Mesenteric fat pad (tissue), 1 donor: ENCODE measurements around the gene C14orf119. TPM values are rescaled to one million over a fixed set of nuclear protein-coding genes. Genes with fewer than 3 reads are reported as not detected.
A peak's percentile ranks its signal among the peaks of the same experiment; 100 is the strongest.
"Not testable (repeated sequence)": the region's sequence is repeated elsewhere in the genome, so short reads cannot be mapped to it uniquely, and the experiment has no call there.

Experiments used
- DNase-seq: peaks from one replicate; pipeline ENCODE4 v3.0.0-alpha.2; 2020; ENCODE audit warnings: low spot score
- total RNA-seq: library from RNA; stranded (reverse); fragmentation: NEBNext Ultra II Directional; extraction: Animal tissue kit (Norgen Biotek cat#: 25700); gene quantifications from one replicate; pipeline ENCODE4 v1.2.1, GENCODE V29; 2021
- donor health status: DM: yes; HTN: yes; CAD: no.

Gene C14orf119
- total RNA-seq, 1 donor from 2014 or later, result 50.5 TPM

DNA sequence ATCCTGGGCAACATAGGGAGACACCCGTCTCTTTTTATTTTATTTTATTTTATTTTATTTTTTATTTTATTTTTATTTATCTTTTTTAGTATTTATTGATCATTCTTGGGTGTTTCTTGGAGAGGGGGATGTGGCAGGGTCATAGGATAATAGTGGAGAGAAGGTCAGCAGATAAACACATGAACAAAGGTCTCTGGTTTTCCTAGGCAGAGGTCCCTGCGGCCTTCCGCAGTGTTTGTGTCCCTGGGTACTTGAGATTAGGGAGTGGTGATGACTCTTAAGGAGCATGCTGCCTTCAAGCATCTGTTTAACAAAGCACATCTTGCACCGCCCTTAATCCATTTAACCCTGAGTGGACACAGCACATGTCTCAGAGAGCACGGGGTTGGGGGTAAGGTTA, 12.3 kb downstream of the C14orf119 start:
- DNase-seq, result not testable (repeated sequence)

GRCh38 chr14:23108169-23108568, 12.9 kb downstream of the C14orf119 start:
- peak; percentile 60 for DNase-seq

- DNase-seq, result no peak
Measured at GRCh38 chr14:23109769-23110168, 14.5 kb downstream of the C14orf119 start.

DNA sequence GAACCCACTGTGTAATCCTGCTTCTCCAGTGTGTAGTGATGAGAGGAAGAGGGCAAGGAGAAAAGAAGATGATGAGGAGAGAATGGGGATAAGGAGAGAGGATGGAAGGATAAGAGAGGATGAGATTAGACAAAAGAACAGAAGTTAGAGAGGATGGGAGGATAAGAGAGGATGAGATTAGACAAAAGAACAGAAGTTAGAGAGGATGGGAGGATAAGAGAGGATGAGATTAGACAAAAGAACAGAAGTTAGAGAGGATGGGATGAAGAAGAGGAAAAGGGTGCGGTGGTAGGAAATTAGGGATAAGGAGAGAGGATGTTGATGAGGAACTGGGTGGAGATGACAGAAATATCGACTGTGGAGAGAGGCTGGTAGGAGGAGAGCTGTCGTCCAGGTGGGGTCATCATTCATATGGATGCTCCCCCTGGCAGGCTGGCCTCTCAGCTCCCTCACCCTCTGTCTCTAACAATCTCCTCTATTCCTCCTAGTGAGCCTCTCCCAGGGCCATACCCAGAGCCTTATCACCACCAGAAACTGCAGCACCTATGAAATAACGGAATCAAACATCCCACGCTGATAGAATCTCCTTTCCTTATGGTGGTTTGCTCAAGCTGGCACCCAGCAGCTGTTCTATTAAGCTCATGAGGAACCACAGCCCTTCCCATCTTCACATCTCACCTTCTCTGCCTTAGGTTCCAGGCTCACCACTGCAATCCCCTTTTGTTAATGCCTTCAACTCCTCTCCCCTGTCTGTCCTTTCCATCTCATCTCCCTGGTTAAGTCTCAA, 15.5 kb downstream of the C14orf119 start:
- DNase-seq, result peak; percentile 47

DNA sequence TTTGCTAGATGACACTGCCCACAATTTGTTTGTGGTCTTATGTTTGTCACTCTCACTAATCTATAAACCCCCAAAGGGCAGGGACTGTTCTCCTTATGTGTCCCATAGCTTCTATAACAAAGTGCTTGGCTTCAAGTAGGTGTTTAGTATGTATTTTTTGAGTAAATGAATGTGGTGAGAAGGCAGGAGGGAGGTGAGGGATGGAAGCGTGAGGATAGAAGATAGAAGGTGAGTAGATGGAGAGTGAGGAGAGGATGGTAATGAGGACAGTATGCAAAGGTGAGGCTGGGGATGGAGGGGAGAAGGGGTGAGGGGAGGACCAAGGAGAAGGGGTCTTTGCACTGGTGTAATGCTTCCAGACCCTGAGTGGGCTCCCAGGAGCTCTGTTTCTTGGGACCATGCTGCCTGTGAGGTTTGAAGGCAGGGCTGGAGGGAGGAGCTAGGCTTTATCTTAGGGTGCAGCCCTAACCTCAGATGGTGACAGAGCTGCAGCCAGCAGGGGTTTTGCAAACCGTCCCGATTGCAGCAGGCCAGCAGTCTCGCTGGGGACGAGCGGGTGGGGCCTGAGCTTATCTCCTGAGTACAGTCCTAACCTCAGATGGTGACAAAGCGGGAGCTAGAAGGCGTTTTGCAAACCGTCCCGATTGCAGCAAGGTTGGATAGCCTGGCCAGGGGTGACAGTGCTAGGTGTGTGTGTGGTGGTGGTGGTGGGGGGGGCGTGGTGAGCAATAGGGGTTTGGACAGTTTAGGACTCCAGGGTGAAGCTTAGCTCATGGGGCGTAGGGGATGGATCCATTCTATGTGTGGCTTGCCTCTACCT, 17.3 kb downstream of the C14orf119 start:
- DNase-seq, result peak; percentile 90

DNA sequence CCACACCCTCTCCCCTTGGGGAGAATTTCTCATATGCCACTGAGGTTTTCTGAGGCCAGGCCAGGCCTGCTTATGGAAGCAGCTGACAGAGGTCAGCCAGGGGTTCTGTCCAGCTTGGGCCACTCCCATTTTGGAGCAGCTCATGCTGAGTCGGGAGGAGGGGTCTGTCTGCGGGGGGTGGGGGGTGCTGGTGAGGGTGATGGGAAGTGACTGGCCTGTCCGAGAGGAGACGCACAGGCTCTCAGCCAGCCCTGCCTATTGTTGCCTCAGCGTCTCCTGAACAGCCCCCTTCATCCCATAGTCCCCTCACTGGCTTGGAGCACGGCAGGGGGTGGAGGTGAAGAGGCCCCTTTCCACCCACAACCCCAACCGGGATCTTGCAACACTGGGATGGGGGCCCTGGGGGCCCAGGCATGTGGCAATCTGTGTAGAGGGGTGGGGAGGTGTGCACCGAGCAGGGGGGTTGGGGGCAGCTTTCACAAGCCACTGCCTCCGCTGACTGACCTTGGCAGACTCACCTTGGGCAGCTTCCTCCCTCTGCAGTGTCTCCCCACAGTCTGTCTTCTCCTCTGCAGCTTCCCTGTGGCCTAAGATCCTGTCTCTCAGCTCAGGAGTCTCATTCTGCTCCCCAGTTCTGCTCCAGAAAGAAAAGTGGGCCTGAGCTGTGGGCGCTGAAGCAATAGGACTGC, 18.3 kb downstream of the C14orf119 start:
- peak; percentile 78 for DNase-seq

DNA sequence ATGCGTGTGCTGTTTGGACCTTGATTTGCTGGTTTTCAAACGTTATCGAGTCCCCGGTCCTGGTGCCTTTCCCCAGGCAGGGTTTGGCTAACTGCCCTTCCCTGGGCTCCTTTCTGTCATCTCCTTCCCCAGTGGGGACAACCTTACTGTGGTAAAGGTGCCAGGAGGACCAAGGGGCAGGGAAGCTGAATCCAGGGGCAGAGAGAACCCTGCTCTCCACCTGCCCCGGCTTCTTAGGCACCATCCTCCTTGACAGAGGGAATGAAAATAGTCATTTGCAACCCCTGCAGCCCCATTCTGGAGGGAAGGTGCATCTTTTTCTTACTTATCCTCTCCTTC, 18.8 kb downstream of the C14orf119 start:
- peak; percentile 68 for DNase-seq

DNA sequence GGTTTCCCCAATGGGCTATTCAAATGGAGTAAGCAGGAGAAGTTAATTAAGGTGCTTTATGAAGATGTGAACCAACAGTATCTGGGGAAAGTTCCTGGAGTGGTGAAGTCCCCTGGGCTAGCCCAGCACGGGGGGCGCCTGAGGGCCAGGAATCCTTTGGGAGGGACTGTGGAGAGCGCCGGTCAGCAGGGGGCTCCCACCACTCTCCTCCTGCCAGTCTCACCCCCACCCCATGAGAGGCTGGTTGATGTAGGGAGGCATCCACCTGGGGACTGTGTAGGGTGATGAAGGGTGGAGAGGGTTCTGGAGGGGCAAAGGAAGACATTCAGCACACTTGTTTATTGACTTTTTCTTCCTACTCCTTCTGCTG, 19.3 kb downstream of the C14orf119 start:
- DNase-seq, result peak; percentile 68

DNA sequence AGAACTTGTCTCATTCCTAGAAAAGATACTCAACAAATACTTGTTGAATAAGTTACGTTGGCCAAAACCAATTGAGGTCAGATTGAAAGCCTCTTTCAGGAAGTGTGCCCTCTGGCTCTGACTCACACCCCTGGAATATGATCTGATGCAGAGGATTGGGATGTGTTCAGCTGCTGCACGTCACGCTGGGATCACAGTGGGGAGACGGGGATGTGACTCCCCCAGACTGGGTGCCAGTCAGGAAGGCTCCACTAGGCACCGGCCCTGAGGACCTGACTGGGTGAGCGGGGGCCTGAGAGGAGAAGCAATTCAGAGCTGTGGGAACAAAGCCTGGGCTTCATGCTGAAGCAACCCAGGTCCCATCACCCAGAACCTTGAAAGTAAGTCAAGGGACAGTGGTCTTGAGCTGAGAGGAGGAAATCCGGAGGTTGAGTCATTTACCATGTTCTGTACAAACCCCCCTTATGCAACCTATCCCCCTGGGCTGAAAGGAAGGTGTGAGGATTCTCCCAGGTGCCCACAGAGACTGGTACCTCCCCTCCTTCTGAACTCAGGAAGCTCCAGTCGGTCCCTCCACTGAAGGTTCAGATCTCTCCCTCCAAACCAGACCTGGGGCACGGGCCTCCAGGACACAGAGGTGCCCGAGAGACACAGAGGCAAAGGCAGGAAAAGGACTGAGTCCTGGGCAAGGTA, 19.9 kb downstream of the C14orf119 start:
- peak; percentile 82 for DNase-seq

- peak; percentile 30 for DNase-seq
Measured at GRCh38 chr14:23115918-23116317, 20.6 kb downstream of the C14orf119 start.

- peak; percentile 79 for DNase-seq
Measured at GRCh38 chr14:23117371-23118020, 22.2 kb downstream of the C14orf119 start.

- no peak for DNase-seq
Measured at GRCh38 chr14:23118506-23119362, 23.4 kb downstream of the C14orf119 start, which contains the start of gene CEBPE. CEBPE (minus strand) TSS chr14:23119255; CDS start chr14:23119091, 164 bp downstream.

- peak; percentile 84 for DNase-seq
Measured at GRCh38 chr14:23119363-23120327, 24.3 kb downstream of the C14orf119 start.

DNA sequence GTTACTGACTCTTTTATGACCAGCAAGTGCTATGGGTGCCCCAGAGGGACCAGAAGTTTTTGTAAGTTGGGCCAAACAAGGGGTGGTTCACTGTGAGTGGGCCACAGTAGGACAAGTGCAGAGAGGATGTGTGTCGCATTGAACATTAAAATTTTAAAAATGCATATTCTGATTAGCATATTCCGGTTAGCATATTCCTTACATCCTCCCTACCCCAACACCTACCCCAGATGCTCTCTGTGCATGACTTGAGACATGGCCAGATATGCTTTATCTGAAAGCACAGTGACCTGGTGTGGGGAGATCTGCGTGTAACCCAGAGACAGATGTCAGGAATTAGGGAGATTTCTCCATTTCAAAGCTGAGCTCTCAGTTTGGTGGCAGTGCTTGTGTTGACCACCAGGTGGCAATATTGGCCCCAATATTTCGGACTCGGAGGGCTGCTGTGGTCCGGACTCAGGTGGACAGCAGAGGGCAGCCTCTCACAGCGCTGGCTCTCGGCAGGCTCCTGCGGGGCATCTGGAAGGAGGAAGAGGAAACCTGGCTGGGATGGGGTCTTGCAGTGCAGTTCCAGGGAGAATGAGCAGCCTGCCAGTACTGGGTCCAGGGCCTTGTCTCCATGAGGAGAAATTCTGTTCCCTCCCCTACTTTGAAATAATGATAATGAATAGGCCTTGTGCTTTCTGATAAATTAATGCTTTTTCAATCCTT, 25.4 kb downstream of the C14orf119 start:
- peak; percentile 94 for DNase-seq

DNA sequence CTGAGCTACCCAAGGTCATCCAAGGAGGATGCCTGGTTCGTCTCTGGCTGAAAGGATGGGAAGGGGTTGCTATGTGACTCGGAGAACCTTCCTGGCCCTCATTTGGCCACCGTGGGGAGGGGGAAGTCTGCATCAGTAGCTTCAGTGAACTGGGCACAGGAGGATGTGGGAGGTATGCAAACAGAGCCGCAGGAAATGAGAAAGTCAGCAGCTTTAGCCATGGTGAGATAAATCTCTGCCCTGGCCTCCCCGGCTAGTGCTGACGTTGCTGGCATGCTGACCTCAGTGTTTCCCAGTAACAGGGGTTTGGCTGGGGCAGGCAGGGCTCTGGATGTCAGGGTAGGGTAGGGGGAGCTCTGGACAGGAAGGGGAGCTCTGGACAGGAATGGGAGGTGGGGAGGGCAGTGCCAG, 26.1 kb downstream of the C14orf119 start:
- peak; percentile 59 for DNase-seq

DNA sequence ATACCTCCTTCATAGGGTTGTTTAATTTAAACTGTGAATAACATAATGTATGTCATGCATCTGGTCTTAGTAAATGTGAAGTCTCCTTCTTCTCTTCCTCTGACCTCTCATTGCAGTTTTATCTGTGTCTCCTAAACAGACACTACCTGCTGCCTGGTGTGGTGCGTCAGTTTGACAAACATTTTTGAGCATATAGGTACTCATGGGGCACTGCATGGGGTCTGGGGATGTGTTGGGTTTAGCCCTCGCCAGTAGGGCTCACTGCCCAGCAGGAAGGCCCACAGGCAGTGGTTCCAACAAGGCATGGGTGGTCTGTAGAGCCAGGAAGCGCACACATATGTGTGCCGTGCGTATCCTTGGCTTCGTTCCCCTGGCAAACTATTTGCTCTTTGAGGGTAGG, 26.8 kb downstream of the C14orf119 start:
- no peak for DNase-seq

GRCh38 chr14:23123419-23123818, 28.1 kb downstream of the C14orf119 start:
- DNase-seq, result no peak
